ENCODE results near the gene SLC35B2. TPM values are rescaled to one million over a fixed set of nuclear protein-coding genes. Genes with fewer than 3 reads are reported as not detected.

Gene SLC35B2
- total and polyA plus RNA-seq, 4 donors, result 18.9 to 27.0 (median 21.1) TPM

DNA sequence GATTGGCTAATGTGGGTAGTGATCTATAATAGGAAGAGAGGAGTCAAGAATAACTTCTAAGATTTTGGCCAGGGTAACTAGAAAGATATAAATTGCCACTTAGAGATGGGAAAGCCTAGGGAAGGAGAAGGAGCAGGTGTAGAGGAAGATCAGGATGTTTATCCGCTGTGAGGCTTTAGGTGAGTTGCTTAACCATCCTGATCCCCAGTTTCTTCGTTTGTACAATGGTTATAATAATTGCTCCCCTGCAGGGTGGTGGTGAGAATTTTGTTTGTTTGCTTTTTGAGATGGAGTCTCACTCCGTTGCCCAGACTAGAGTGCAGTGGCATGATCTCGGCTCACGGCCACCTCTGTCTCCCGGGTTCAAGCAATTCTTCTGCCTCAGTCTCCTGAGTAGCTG, 43.0 kb downstream of the SLC35B2 start:
- Histone ChIP-seq H3K4me1 (ENCODE audit: control insufficient read depth in 4 of 4, insufficient read depth in 4 of 4, low read length in 3 of 4) (peaks cover 19 to 30% (median 25%) of the 10 kb centered on the region in 4 donors), H3K4me3 (ENCODE audit: low read depth in 1 of 3, low read length in 3 of 3) (no peak overlapping the region), H3K36me3 (ENCODE audit: control insufficient read depth in 4 of 4, insufficient read depth in 3 of 4, low read depth in 1 of 4, low read length in 3 of 4) (no peaks in the 10 kb centered on the region), H3K27ac (ENCODE audit: low read depth in 1 of 2, low read length in 2 of 2) (no peak overlapping the region), H3K9ac (ENCODE audit: low read depth in 1 of 2, low read length in 2 of 2) (no peak overlapping the region), H3K27me3 (ENCODE audit: control insufficient read depth in 4 of 4, insufficient read depth in 4 of 4, low read length in 3 of 4) (no peaks in the 10 kb centered on the region), H3K9me3 (ENCODE audit: control insufficient read depth in 4 of 4, low read length in 3 of 4) (no peaks in the 10 kb centered on the region)
- no peak for TF ChIP-seq YY1 (IDR thresholded peaks at IDR 0.05)
- no peak for TF ChIP-seq GABPA (IDR thresholded peaks at IDR 0.05 in 1 of 2, conservative IDR thresholded peaks at IDR 0.05 in 1 of 2)
- TF ChIP-seq SP1 (IDR thresholded peaks at IDR 0.05), result no peak
- no peak for TF ChIP-seq TAF1 (conservative IDR thresholded peaks at IDR 0.05)
- no peak for TF ChIP-seq RAD21 (IDR thresholded peaks at IDR 0.05)
- no peak for DNase-seq (ENCODE audit: low spot score)
- WGBS, result 95% methylated on average over 6 of the region's 6 CpGs

DNA sequence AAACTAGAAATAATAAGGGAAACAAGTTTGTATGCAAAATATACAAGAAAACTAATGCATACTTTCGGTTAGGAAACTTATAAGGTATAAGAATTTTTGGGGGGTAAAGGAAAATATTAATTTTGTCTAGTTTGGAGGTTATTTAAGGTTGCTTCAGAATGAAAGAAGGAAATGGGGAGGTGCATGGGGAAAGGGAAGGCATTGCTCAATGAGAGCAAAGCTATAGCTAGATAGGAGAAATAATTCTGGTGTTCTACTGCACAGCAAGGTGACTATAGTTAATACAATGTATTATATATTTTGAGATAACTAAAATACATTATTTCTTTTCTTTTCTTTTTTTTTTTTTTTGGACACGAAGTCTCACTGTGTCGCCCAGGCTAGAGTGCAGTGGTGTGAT, 46.0 kb downstream of the SLC35B2 start:
- TF ChIP-seq YY1 (IDR thresholded peaks at IDR 0.05) (no peak), SP1 (IDR thresholded peaks at IDR 0.05) (no peak), JUND (IDR thresholded peaks at IDR 0.05) (no peak), FOXA1 (IDR thresholded peaks at IDR 0.05) (no peak), HNF4G (IDR thresholded peaks at IDR 0.05) (no peak), HNF4A (conservative IDR thresholded peaks at IDR 0.05) (no peak), EGR1 (IDR thresholded peaks at IDR 0.05; ENCODE audit: low read depth in 2 of 2) (no peak), FOXA2 (IDR thresholded peaks at IDR 0.05) (no peak), GABPA (IDR thresholded peaks at IDR 0.05 in 1 of 2, conservative IDR thresholded peaks at IDR 0.05 in 1 of 2) (no peak), TAF1 (conservative IDR thresholded peaks at IDR 0.05) (no peak), NR2F2 (IDR thresholded peaks at IDR 0.05) (no peak), RAD21 (IDR thresholded peaks at IDR 0.05) (no peak)
- TF ChIP-seq, protein P1, sequence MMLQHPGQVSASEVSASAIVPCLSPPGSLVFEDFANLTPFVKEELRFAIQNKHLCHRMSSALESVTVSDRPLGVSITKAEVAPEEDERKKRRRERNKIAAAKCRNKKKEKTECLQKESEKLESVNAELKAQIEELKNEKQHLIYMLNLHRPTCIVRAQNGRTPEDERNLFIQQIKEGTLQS (IDR thresholded peaks at IDR 0.05), result no peak
- TF ChIP-seq, protein P2, sequence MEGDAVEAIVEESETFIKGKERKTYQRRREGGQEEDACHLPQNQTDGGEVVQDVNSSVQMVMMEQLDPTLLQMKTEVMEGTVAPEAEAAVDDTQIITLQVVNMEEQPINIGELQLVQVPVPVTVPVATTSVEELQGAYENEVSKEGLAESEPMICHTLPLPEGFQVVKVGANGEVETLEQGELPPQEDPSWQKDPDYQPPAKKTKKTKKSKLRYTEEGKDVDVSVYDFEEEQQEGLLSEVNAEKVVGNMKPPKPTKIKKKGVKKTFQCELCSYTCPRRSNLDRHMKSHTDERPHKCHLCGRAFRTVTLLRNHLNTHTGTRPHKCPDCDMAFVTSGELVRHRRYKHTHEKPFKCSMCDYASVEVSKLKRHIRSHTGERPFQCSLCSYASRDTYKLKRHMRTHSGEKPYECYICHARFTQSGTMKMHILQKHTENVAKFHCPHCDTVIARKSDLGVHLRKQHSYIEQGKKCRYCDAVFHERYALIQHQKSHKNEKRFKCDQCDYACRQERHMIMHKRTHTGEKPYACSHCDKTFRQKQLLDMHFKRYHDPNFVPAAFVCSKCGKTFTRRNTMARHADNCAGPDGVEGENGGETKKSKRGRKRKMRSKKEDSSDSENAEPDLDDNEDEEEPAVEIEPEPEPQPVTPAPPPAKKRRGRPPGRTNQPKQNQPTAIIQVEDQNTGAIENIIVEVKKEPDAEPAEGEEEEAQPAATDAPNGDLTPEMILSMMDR (IDR thresholded peaks at IDR 0.05; ENCODE audit: low read depth, low read length, missing input control), result no peak
- TF ChIP-seq, protein P3, sequence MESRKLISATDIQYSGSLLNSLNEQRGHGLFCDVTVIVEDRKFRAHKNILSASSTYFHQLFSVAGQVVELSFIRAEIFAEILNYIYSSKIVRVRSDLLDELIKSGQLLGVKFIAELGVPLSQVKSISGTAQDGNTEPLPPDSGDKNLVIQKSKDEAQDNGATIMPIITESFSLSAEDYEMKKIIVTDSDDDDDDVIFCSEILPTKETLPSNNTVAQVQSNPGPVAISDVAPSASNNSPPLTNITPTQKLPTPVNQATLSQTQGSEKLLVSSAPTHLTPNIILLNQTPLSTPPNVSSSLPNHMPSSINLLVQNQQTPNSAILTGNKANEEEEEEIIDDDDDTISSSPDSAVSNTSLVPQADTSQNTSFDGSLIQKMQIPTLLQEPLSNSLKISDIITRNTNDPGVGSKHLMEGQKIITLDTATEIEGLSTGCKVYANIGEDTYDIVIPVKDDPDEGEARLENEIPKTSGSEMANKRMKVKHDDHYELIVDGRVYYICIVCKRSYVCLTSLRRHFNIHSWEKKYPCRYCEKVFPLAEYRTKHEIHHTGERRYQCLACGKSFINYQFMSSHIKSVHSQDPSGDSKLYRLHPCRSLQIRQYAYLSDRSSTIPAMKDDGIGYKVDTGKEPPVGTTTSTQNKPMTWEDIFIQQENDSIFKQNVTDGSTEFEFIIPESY (IDR thresholded peaks at IDR 0.05), result no peak
- Histone ChIP-seq H3K9me3 (ENCODE audit: control insufficient read depth in 4 of 4, low read length in 3 of 4) (no peaks in the 10 kb centered on the region), H3K27me3 (ENCODE audit: control insufficient read depth in 4 of 4, insufficient read depth in 4 of 4, low read length in 3 of 4) (no peaks in the 10 kb centered on the region), H3K36me3 (ENCODE audit: control insufficient read depth in 4 of 4, insufficient read depth in 3 of 4, low read depth in 1 of 4, low read length in 3 of 4) (no peaks in the 10 kb centered on the region), H3K9ac (ENCODE audit: low read depth in 1 of 2, low read length in 2 of 2) (no peak overlapping the region), H3K4me3 (ENCODE audit: low read depth in 1 of 3, low read length in 3 of 3) (no peak overlapping the region), H3K4me1 (ENCODE audit: control insufficient read depth in 4 of 4, insufficient read depth in 4 of 4, low read length in 3 of 4) (peaks cover 0 to 8% (median 6%) of the 10 kb centered on the region in 4 donors), H3K27ac (ENCODE audit: low read depth in 1 of 2, low read length in 2 of 2) (no peak overlapping the region)
- DNase-seq (ENCODE audit: low spot score), result no peak
- WGBS, result 82% methylated on average over 3 of the region's 3 CpGs

DNA sequence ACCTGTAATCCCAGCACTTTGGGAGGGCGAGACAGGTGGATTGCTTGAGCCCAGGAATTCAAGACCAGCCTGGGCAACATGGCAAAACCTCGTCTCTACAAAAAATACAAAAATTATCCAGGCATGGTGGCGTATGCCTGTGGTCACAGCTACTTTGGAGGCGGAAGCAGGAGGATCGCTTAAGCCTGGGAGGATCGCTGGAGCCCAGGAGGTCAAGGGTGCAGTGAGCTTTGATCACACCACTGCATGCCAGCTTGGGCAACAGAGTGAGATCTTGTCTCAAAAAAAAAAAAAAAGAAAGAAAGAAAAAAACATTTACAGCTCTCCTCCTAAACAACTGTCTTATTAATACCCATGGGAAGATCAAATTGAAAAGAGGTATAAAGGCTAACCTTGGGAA, 49.4 kb downstream of the SLC35B2 start:
- no peak overlapping the region for H3K4me3 ChIP-seq (ENCODE audit: low read depth in 1 of 3, low read length in 3 of 3)
- DNase-seq (ENCODE audit: low spot score), result no peak
- 48% methylated on average over 6 of the region's 6 CpGs for WGBS
- TF ChIP-seq, protein P1 (IDR thresholded peaks at IDR 0.05), result no peak
- no peak for TF ChIP-seq EGR1 (IDR thresholded peaks at IDR 0.05; ENCODE audit: low read depth in 2 of 2)
- no peak for TF ChIP-seq RAD21 (IDR thresholded peaks at IDR 0.05)
- TF ChIP-seq, protein P4, sequence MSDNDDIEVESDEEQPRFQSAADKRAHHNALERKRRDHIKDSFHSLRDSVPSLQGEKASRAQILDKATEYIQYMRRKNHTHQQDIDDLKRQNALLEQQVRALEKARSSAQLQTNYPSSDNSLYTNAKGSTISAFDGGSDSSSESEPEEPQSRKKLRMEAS (IDR thresholded peaks at IDR 0.05), result no peak
- TF ChIP-seq YY1 (IDR thresholded peaks at IDR 0.05), result no peak
- TF ChIP-seq SP1 (IDR thresholded peaks at IDR 0.05), result peak; percentile 29
- no peak for TF ChIP-seq HNF4G (IDR thresholded peaks at IDR 0.05)
- TF ChIP-seq, protein P5, sequence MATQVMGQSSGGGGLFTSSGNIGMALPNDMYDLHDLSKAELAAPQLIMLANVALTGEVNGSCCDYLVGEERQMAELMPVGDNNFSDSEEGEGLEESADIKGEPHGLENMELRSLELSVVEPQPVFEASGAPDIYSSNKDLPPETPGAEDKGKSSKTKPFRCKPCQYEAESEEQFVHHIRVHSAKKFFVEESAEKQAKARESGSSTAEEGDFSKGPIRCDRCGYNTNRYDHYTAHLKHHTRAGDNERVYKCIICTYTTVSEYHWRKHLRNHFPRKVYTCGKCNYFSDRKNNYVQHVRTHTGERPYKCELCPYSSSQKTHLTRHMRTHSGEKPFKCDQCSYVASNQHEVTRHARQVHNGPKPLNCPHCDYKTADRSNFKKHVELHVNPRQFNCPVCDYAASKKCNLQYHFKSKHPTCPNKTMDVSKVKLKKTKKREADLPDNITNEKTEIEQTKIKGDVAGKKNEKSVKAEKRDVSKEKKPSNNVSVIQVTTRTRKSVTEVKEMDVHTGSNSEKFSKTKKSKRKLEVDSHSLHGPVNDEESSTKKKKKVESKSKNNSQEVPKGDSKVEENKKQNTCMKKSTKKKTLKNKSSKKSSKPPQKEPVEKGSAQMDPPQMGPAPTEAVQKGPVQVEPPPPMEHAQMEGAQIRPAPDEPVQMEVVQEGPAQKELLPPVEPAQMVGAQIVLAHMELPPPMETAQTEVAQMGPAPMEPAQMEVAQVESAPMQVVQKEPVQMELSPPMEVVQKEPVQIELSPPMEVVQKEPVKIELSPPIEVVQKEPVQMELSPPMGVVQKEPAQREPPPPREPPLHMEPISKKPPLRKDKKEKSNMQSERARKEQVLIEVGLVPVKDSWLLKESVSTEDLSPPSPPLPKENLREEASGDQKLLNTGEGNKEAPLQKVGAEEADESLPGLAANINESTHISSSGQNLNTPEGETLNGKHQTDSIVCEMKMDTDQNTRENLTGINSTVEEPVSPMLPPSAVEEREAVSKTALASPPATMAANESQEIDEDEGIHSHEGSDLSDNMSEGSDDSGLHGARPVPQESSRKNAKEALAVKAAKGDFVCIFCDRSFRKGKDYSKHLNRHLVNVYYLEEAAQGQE (IDR thresholded peaks at IDR 0.05), result no peak
- no peak for TF ChIP-seq NR2F2 (IDR thresholded peaks at IDR 0.05)
- no peak for TF ChIP-seq TAF1 (conservative IDR thresholded peaks at IDR 0.05)
- peak; percentile 48 to 57 for TF ChIP-seq RXRA (IDR thresholded peaks at IDR 0.05)
- no peak for TF ChIP-seq FOXA2 (IDR thresholded peaks at IDR 0.05)
- TF ChIP-seq JUND (IDR thresholded peaks at IDR 0.05), result no peak

More for the DNA sequence above, 49.4 kb downstream of the SLC35B2 start:
- Histone ChIP-seq H3K4me1 (ENCODE audit: control insufficient read depth in 4 of 4, insufficient read depth in 4 of 4, low read length in 3 of 4) (peaks cover 0 to 6% (median 4%) of the 10 kb centered on the region in 4 donors), H3K36me3 (ENCODE audit: control insufficient read depth in 4 of 4, insufficient read depth in 3 of 4, low read depth in 1 of 4, low read length in 3 of 4) (no peaks in the 10 kb centered on the region), H3K27ac (ENCODE audit: low read depth in 1 of 2, low read length in 2 of 2) (peak overlapping the region in 1 of 2 donors; percentile 18), H3K9ac (ENCODE audit: low read depth in 1 of 2, low read length in 2 of 2) (no peak overlapping the region), H3K27me3 (ENCODE audit: control insufficient read depth in 4 of 4, insufficient read depth in 4 of 4, low read length in 3 of 4) (no peaks in the 10 kb centered on the region), H3K9me3 (ENCODE audit: control insufficient read depth in 4 of 4, low read length in 3 of 4) (no peaks in the 10 kb centered on the region)
